ENCODE results near the gene CEP41. TPM values are rescaled to one million over a fixed set of nuclear protein-coding genes. Genes with fewer than 3 reads are reported as not detected.
A peak's percentile ranks its signal among the peaks of the same experiment; 100 is the strongest.

Gene CEP41
- total and polyA plus RNA-seq, 10 of the 15 experiments (the other 5 are each of a cell fraction or from before 2014, with no cell fraction given), result 11.4 to 43.0 (median 24.7) TPM

- no peak for TF ChIP-seq ZBTB11 (CRISPR knock-in tag; IDR thresholded peaks at IDR 0.05)
- TF ChIP-seq ZNF217 (IDR thresholded peaks at IDR 0.05), result no peak
- peak; percentile 99 for TF ChIP-seq TCF7 (IDR thresholded peaks at IDR 0.05; ENCODE audit: borderline replicate concordance)
- no peak for TF ChIP-seq NFYB (IDR thresholded peaks at IDR 0.05; ENCODE audit: insufficient read depth, low read depth, low read length)
- no peak for TF ChIP-seq SP1 (IDR thresholded peaks at IDR 0.05; ENCODE audit: low read depth, low read length)
- no peak; the same call in 1 of the 2 replicates for TF ChIP-seq ZBED1 (IDR thresholded peaks at IDR 0.05; ENCODE audit: borderline replicate concordance)
- peak; percentile 48 for TF ChIP-seq MEF2B (IDR thresholded peaks at IDR 0.05; ENCODE audit: partially characterized antibody, poor library complexity, severe bottlenecking)
- no peak for TF ChIP-seq ESRRA (IDR thresholded peaks at IDR 0.05; ENCODE audit: low read length)
- TF ChIP-seq ZNF274 (IDR thresholded peaks at IDR 0.05; ENCODE audit: insufficient read depth, insufficient read length), result no peak
- TF ChIP-seq EED (IDR thresholded peaks at IDR 0.05; ENCODE audit: low read depth), result peak; percentile 83
- TF ChIP-seq GABPA (IDR thresholded peaks at IDR 0.05; ENCODE audit: low read depth), result no peak
- TF ChIP-seq NFIC (IDR thresholded peaks at IDR 0.05; ENCODE audit: low read depth, low read length), result peak; percentile 96
- TF ChIP-seq HDAC2 (IDR thresholded peaks at IDR 0.05), result no peak
- no peak for TF ChIP-seq CUX1 (IDR thresholded peaks at IDR 0.05; ENCODE audit: insufficient replicate concordance, low read depth, low read length)
- TF ChIP-seq USF2 (IDR thresholded peaks at IDR 0.05; ENCODE audit: borderline replicate concordance, low read depth, low read length), result no peak
- no peak for TF ChIP-seq ATF3 (IDR thresholded peaks at IDR 0.05; ENCODE audit: borderline replicate concordance, extremely low read depth, low read depth, low read length)
- TF ChIP-seq IKZF1 (conservative IDR thresholded peaks at IDR 0.05), result peak; percentile 58
- peak in 1 of 2 experiments; percentile 41; a peak in 1 of 4 replicates for TF ChIP-seq ETV6 (conservative IDR thresholded peaks at IDR 0.05 in 1 of 2, IDR thresholded peaks at IDR 0.05 in 1 of 2; ENCODE audit: borderline replicate concordance in 1 of 2, low read depth in 1 of 2)
- no peak for TF ChIP-seq SIN3A (IDR thresholded peaks at IDR 0.05; ENCODE audit: low read depth, low read length)
- no peak for TF ChIP-seq FOXK2 (IDR thresholded peaks at IDR 0.05)
Observed at GRCh38 chr7:130350945-130351790, 89.6 kb downstream of the CEP41 start (continued).

Measured in GM12878 (cell line).